ENCODE results near the gene SLC2A11.

SLC2A11 gene

DNA sequence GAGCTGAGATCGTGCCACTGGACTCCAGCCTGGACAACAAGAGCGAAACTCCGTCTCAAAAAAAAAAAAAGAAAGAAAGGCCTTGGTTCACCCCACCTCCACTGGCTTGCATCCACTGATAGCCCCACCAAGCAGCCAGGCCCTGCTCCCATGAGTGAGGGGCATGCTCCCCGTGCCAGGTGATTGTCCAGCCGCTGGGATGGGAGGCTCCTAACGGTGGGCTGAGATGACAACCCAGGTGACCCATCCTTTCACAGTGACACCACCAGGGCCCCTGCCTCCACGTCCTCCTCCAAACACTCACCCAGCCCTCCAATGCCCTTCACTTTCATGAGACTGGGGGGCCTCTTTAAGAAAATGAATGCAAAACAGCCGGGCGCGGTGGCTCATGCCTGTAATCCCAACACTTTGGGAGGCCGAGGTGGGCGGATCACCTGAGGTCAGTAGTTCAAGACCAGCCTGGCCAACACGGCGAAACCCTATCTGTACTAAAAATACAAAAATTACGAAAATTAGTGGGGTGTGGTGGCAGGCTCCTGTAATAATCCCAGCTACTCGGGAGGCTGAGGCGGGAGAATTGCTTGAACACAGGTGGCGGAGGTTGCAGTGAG lies 10.3 kb upstream of the SLC2A11 start:
- TF ChIP-seq, protein P1, sequence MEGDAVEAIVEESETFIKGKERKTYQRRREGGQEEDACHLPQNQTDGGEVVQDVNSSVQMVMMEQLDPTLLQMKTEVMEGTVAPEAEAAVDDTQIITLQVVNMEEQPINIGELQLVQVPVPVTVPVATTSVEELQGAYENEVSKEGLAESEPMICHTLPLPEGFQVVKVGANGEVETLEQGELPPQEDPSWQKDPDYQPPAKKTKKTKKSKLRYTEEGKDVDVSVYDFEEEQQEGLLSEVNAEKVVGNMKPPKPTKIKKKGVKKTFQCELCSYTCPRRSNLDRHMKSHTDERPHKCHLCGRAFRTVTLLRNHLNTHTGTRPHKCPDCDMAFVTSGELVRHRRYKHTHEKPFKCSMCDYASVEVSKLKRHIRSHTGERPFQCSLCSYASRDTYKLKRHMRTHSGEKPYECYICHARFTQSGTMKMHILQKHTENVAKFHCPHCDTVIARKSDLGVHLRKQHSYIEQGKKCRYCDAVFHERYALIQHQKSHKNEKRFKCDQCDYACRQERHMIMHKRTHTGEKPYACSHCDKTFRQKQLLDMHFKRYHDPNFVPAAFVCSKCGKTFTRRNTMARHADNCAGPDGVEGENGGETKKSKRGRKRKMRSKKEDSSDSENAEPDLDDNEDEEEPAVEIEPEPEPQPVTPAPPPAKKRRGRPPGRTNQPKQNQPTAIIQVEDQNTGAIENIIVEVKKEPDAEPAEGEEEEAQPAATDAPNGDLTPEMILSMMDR (IDR thresholded peaks at IDR 0.05), result no peak
- Mint-ChIP-seq H3K27ac (no peak overlapping the region), H3K36me3 (ENCODE audit: low read depth) (no peaks in the 10 kb centered on the region), H3K27me3 (ENCODE audit: low read depth, poor library complexity) (no peaks in the 10 kb centered on the region), H3K4me1 (peaks cover 51% of the 10 kb centered on the region), H3K9me3 (no peaks in the 10 kb centered on the region), H3K4me3 (no peak overlapping the region)
- DNase-seq, result no peak

DNA sequence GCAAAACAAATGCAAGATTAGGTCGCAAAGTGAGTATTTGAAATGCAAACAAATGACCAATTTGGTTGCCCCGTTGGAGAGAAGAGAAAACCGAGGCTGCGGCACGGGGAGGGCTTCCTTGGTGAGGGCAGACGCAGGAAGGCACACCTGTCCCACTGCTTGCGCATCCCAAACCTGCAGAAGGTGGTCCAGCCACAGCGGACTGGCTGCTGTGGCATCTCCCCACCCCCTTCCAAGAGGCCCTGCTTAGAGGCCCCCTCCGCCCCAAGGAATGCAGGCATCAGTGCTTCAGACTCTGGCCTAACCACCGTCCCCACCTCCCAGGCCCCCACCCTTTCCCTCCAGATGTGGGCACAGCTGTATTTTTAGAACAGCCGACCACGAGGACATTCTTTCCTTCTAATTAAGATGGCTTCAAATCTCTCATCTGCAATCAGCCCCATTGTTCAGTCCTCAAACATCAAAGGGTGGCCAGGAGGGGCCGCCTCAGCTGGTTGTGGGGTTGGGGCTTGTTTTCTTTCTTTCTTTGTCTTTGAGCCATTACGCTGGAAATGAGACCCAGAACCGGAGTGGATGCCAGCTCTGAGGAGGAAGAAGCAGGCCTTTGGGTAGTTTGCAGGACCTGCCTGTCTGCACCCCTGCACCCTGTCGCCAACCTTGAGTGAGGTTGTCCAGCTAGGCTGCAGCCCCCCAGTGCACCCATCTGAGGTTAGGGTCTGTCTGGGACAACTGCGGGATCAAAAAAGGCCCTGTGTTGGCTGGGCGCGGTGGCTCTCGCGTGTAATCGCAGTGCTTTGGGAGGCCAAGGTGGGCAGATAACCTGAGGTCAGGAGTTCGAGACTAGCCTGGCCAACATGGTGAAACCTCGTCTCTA lies 9.4 kb upstream of the SLC2A11 start:
- no peak for DNase-seq
- TF ChIP-seq, protein P1 (IDR thresholded peaks at IDR 0.05), result no peak
- no peaks in the 10 kb centered on the region for H3K9me3 Mint-ChIP-seq
- H3K27me3 Mint-ChIP-seq (ENCODE audit: low read depth, poor library complexity), result no peaks in the 10 kb centered on the region
- no peaks in the 10 kb centered on the region for H3K36me3 Mint-ChIP-seq (ENCODE audit: low read depth)
- H3K27ac Mint-ChIP-seq, result no peak overlapping the region
- no peak overlapping the region for H3K4me3 Mint-ChIP-seq
- peaks cover 44% of the 10 kb centered on the region for H3K4me1 Mint-ChIP-seq

DNA sequence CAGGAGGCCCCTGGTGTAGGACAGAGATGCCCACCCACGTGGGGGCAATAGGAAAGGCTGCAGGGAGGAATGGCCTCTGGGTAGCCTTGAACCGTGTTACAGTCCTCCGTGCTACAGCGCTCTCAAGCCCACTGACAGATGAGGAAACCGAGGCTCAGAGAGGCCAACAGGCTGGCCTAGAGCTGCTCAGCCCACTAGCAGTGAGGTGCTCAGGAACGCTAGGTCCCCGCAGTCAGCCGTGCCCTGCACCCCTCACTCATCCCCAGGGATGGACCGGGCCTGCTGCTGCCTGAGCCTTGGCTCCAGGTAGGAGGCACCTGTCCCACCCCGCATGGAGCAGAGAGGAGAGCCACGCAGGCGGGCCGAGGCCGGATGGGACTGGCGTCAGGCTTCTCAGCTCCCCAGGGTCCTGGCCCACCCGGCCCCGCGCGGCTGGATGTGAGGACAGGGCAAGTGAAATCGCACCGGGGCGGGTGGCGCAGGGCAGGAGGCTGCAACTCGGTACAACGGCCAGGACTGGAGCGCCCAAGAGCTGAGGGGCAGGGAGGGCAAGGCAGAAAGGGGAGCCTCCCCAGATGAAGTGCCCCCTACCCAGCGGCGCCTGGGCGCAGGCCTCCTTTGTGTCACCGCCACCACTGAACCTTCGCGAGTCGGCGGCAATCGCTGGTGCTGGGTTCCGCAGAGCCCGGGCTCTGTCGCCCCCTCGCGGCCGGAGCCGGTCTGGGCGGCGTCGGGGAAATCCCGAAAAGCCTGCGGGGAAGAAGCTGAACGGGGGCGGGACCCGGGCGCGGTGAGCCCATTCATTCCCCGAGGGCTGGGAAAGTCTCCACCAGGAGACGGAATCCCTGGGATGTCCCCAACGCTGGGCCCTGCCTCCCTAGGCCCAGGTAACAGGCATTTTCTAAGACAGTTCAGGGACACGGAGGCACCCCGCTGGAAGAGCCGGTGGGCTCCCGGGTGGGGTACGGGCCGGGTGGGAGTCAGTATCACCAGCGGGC lies 8.4 kb upstream of the SLC2A11 start:
- TF ChIP-seq, protein P1 (IDR thresholded peaks at IDR 0.05), result peak; percentile 97
- Mint-ChIP-seq H3K9me3 (no peaks in the 10 kb centered on the region), H3K4me1 (peaks cover 42% of the 10 kb centered on the region), H3K4me3 (no peak overlapping the region), H3K36me3 (ENCODE audit: low read depth) (no peaks in the 10 kb centered on the region), H3K27me3 (ENCODE audit: low read depth, poor library complexity) (no peaks in the 10 kb centered on the region), H3K27ac (no peak overlapping the region)
- DNase-seq, result peak; percentile 97

DNA sequence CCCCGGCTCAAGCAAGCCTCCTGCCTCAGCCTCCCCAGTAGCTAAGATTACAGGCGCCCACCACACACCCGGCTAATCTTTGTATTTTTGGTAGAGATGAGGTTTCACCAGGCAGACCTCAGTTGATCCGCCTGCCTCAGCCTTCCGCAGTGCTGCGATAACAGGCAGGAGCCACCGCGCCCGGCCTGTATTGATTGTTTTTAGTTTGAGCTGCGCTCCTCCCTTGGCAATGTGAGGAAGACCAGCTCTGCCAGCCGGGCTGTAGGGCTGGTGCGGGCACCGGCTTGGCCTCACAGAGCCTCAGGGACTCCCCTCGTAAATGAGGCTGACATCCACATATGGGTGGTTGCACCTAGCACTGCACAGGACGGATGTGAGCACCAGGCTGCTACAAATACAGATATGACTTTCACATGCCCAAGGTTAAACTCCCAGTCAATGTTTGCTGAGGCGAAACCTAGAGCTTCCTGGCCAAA lies 7.5 kb upstream of the SLC2A11 start:
- TF ChIP-seq, protein P1 (IDR thresholded peaks at IDR 0.05), result no peak
- Mint-ChIP-seq H3K4me1 (peaks cover 35% of the 10 kb centered on the region), H3K4me3 (no peak overlapping the region), H3K36me3 (ENCODE audit: low read depth) (no peaks in the 10 kb centered on the region), H3K27me3 (ENCODE audit: low read depth, poor library complexity) (no peaks in the 10 kb centered on the region), H3K27ac (no peak overlapping the region), H3K9me3 (no peaks in the 10 kb centered on the region)
- no peak for DNase-seq

DNA sequence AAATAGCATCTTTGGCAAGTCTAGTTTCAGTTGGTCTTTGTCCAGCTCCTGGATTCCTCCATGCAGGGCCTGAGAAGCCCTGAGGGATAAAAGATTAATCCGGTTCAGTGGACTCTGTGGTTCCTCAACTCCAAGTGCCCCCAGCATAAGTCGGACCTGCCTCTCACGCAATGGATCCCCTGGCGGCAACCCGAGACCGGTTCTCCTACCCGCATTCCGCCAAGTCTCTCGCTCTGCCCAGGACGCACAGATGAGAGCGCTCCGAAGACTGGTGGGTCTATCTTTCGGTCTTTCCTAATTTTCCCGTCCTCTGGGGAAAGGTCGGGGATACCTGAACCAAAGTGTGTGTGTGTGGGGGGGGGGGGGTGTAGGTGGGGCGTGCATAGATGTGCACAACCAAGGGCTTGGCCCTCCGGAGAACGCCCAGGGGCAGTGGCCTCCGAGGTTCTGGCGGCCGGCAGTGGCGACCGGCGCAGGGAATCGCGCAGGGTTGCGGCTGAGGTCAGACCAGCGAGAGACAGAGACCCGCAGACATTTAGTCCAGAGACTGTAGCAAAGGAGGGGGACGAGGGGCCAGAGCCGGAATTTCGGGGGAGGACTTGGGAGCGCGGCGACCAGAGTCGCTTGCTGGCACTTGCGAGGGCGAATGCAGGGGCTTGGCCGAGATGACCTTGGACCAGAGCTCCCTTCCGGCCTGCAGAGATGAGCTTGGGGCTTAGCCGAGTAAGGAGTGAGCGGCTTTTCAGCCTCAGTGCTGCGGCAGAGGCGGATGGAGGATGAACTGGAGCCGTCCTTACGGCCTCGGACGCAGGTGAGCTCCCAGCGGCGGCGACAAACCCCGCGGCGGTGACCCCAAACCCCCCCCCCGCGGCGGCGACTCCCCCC lies 712 bp upstream of the SLC2A11 start:
- Mint-ChIP-seq H3K36me3 (ENCODE audit: low read depth) (no peaks in the 10 kb centered on the region), H3K9me3 (no peaks in the 10 kb centered on the region), H3K4me1 (peaks cover 32% of the 10 kb centered on the region), H3K4me3 (peak overlapping the region; percentile 86), H3K27ac (peak overlapping the region; percentile 98), H3K27me3 (ENCODE audit: low read depth, poor library complexity) (no peaks in the 10 kb centered on the region)
- DNase-seq, result peak; percentile 61
- TF ChIP-seq, protein P1 (IDR thresholded peaks at IDR 0.05), result no peak

All from nephron progenitor cell (in vitro differentiated cells).